ENCODE results near the gene FGA.
"Not testable (repeated sequence)": the region's sequence is repeated elsewhere in the genome, so short reads cannot be mapped to it uniquely, and the experiment has no call there.

The FGA gene

DNA sequence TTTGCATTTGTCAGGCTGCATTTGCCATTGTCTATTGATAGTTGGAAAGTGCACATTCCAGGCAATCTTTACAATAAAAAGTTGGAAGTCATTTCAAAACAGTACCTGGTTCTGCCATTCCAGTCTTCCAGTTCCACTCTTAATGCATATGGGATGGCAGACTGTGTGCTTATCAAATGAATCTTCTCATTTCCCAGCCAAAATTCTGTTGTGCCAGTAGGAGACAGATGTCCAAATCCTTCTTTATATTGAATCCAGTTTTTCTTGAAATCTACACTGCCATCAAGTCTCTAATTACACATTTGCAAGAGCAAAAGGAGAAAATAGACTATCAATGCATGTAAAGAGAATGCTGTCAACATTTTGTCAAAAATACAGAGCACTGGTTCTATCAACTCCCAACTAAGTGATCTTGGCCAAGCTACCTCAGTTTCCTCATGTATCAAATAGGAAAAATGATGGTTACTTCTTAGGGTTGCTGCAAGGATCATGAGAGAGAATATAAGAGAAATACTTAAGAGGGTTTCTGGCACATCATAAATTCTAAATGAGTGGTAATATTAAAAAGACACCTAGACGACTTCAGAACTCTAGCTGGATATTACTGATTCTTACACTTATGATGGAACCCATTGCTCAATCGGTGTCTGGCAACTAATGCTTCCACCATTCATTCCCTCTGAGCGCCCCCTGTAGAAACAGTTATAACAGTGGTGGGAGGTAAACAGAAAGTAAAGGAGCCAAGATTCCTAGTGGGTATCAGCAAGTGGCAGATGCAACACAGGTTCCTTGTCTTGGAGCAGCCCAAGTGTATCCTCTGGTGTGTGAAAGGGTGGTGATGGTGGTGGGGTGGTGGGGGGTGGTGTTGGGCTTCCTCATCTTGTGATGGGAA lies 18.1 kb upstream of the FGA start:
- no peak overlapping the region for H3K4me3 ChIP-seq (ENCODE audit: low read depth in 1 of 2, low read length in 2 of 2)
- H3K4me1 ChIP-seq (ENCODE audit: control insufficient read depth in 1 of 2, insufficient read depth in 2 of 2, low read length in 2 of 2), result no peaks in the 10 kb centered on the region
- H3K27ac ChIP-seq (ENCODE audit: low read depth, low read length), result no peak overlapping the region
- H3K9ac ChIP-seq (ENCODE audit: low read depth in 1 of 2, low read length in 2 of 2), result no peak overlapping the region
- H3K9me3 ChIP-seq (ENCODE audit: control insufficient read depth in 1 of 2, low read length in 2 of 2), result no peaks in the 10 kb centered on the region
- H3K36me3 ChIP-seq (ENCODE audit: control insufficient read depth in 1 of 2, insufficient read depth in 2 of 2, low read length in 2 of 2), result no peaks in the 10 kb centered on the region
- H3K27me3 ChIP-seq (ENCODE audit: control insufficient read depth in 1 of 2, insufficient read depth in 2 of 2, low read length in 2 of 2), result no peaks in the 10 kb centered on the region

DNA sequence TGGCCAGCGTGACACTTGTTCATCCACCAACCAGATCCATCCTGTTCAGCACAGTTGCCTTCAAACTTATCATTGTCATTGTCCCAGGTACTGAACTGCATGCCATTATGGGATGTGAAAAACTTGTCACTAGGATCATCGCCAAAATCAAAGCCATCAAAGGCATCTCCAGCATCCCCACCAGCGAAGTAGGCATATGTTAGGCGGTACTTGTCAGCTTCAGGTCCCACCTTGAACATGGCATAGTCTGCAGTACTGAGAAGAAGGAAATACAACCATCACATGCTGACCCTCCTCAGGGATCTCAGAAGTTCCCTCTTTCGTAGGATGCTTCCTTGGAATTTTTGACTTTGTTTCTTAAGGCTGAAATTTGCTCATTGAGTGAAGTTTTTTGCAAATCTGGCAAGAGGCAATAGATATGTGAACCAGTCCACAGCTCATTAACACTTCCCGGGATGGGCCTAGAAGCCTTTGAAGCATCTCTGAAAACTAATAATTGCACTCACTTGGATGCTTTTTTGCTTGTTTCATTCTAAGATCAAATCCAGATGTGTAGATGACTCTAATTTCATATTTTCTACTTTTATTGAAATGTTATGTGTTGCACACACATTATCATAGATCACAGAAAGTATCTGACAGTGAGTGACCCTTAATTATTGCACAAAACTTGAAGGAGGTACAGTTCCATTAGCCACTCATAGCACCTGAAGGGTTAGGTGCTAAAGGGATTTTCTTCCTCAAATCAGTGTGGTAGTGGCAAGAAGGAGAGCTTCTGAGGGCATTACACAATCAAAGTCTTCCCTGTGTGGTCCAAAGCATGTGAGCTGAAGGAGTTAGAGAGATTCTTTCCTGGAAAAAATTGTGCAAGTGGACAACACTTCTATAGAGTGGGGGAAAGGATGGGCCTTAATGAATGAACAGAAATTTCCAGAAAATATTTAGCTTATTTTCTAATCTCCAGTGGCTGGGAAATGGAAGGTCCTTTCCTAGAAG lies 16.5 kb upstream of the FGA start:
- Histone ChIP-seq H3K4me1 (ENCODE audit: control insufficient read depth in 1 of 2, insufficient read depth in 2 of 2, low read length in 2 of 2) (no peaks in the 10 kb centered on the region), H3K9ac (ENCODE audit: low read depth in 1 of 2, low read length in 2 of 2) (no peak overlapping the region), H3K27ac (ENCODE audit: low read depth, low read length) (no peak overlapping the region), H3K36me3 (ENCODE audit: control insufficient read depth in 1 of 2, insufficient read depth in 2 of 2, low read length in 2 of 2) (no peaks in the 10 kb centered on the region), H3K9me3 (ENCODE audit: control insufficient read depth in 1 of 2, low read length in 2 of 2) (no peaks in the 10 kb centered on the region), H3K27me3 (ENCODE audit: control insufficient read depth in 1 of 2, insufficient read depth in 2 of 2, low read length in 2 of 2) (no peaks in the 10 kb centered on the region), H3K4me3 (ENCODE audit: low read depth in 1 of 2, low read length in 2 of 2) (no peak overlapping the region)

DNA sequence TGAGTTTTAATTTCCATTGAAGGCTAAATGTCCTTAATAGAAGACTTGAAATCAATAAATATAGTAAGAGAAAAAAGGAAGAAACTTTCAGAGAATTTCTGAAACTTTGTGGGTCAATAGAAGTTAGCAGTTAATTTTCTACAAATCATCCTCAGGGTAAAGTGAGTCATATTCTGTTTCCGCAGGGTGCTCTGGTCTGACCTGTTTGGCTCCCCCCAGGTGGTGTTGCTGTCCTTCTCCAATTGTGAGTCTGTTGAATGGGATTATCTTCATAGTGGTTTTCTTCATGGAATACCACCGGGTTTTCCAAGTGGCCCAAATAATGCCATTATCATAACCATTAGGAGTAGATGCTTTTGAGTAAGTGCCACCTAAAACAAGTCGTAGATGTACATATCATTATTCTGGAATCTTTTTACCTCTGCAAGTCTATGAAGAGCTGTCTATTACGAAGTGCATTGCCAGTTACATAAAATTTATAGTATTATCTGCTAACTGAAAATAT lies 14.2 kb upstream of the FGA start:
- Histone ChIP-seq H3K36me3 (ENCODE audit: control insufficient read depth in 1 of 2, insufficient read depth in 2 of 2, low read length in 2 of 2) (no peaks in the 10 kb centered on the region), H3K4me1 (ENCODE audit: control insufficient read depth in 1 of 2, insufficient read depth in 2 of 2, low read length in 2 of 2) (no peaks in the 10 kb centered on the region), H3K27me3 (ENCODE audit: control insufficient read depth in 1 of 2, insufficient read depth in 2 of 2, low read length in 2 of 2) (no peaks in the 10 kb centered on the region), H3K27ac (ENCODE audit: low read depth, low read length) (no peak overlapping the region), H3K9me3 (ENCODE audit: control insufficient read depth in 1 of 2, low read length in 2 of 2) (no peaks in the 10 kb centered on the region), H3K4me3 (ENCODE audit: low read depth in 1 of 2, low read length in 2 of 2) (no peak overlapping the region), H3K9ac (ENCODE audit: low read depth in 1 of 2, low read length in 2 of 2) (no peak overlapping the region)

DNA sequence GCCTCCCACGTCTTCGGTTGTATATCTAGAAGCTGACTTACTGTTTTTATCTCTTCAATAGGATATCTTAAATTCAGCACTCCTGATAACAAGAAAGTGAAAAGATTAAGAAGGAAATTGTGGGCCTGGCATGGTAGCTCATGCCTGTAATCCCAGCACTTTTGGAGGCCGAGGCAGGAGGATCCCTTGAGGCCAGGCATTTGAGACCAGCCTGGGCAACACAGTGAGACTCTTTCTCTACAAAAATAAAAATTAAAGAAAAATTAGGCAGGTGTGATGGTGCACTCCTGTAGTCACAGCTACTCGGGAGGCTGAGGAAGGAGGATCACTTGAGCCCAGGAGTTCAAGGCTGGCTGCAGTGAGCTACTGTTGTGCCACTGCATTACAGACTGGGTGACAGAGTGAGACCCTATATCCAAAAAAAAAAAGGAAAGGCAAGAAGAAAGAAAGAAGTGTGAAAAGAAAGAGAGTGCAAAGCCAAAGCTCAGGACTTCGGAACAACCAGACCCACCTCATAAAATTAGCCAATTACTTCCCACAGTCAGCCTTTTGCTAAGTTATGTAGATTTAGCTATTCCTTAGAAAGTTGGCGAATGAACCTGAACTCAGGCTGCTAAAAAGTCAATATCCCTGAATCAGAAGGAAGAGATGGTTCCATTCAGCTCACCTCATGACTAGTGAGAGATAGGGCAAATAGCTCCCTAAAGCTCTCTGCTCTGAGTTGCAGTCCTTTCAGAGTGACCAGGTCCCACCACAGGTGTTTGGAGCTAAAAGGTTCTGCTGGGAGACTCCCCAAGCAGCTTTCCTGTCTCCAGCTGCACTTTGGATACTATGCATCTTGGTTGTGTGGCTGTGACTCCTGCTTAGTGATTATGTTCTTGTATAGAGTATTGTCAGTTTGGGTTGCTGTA lies 12.7 kb upstream of the FGA start:
- Histone ChIP-seq H3K9ac (ENCODE audit: low read depth in 1 of 2, low read length in 2 of 2) (no peak overlapping the region), H3K27ac (ENCODE audit: low read depth, low read length) (no peak overlapping the region), H3K27me3 (ENCODE audit: control insufficient read depth in 1 of 2, insufficient read depth in 2 of 2, low read length in 2 of 2) (no peaks in the 10 kb centered on the region), H3K4me1 (ENCODE audit: control insufficient read depth in 1 of 2, insufficient read depth in 2 of 2, low read length in 2 of 2) (no peaks in the 10 kb centered on the region), H3K36me3 (ENCODE audit: control insufficient read depth in 1 of 2, insufficient read depth in 2 of 2, low read length in 2 of 2) (no peaks in the 10 kb centered on the region), H3K9me3 (ENCODE audit: control insufficient read depth in 1 of 2, low read length in 2 of 2) (no peaks in the 10 kb centered on the region), H3K4me3 (ENCODE audit: low read depth in 1 of 2, low read length in 2 of 2) (no peak overlapping the region)

DNA sequence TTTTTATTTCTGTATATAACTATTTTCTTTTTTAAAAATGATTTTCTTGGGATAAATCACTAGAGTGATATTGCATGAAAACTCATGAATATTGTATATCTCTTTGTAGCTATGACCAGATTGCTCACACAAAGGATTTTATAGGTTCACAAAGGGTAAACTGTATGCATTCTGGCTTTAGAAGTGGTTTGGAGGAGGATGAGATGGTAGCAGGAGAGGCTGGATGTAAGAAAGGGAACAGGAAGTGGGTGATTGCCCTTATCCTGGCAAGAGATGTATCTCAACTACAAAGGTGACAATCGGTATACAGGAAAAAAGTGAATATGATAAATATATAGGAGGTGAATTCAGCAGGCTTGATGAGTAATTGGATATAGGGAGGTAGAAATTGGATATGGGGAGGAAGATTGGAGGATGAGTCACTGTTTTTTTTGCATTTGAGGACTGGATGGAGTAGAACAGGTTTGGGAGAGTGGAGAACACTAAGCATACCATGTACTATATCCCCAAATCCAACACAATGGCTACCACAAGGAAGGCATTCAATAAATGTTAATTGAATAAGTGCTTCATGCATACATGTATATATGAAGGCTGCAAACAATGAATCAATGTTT lies 12.0 kb upstream of the FGA start:
- Histone ChIP-seq H3K4me3 (ENCODE audit: low read depth in 1 of 2, low read length in 2 of 2) (no peak overlapping the region), H3K27me3 (ENCODE audit: control insufficient read depth in 1 of 2, insufficient read depth in 2 of 2, low read length in 2 of 2) (no peaks in the 10 kb centered on the region), H3K27ac (ENCODE audit: low read depth, low read length) (no peak overlapping the region), H3K9me3 (ENCODE audit: control insufficient read depth in 1 of 2, low read length in 2 of 2) (no peaks in the 10 kb centered on the region), H3K36me3 (ENCODE audit: control insufficient read depth in 1 of 2, insufficient read depth in 2 of 2, low read length in 2 of 2) (no peaks in the 10 kb centered on the region), H3K4me1 (ENCODE audit: control insufficient read depth in 1 of 2, insufficient read depth in 2 of 2, low read length in 2 of 2) (no peaks in the 10 kb centered on the region), H3K9ac (ENCODE audit: low read depth in 1 of 2, low read length in 2 of 2) (no peak overlapping the region)

DNA sequence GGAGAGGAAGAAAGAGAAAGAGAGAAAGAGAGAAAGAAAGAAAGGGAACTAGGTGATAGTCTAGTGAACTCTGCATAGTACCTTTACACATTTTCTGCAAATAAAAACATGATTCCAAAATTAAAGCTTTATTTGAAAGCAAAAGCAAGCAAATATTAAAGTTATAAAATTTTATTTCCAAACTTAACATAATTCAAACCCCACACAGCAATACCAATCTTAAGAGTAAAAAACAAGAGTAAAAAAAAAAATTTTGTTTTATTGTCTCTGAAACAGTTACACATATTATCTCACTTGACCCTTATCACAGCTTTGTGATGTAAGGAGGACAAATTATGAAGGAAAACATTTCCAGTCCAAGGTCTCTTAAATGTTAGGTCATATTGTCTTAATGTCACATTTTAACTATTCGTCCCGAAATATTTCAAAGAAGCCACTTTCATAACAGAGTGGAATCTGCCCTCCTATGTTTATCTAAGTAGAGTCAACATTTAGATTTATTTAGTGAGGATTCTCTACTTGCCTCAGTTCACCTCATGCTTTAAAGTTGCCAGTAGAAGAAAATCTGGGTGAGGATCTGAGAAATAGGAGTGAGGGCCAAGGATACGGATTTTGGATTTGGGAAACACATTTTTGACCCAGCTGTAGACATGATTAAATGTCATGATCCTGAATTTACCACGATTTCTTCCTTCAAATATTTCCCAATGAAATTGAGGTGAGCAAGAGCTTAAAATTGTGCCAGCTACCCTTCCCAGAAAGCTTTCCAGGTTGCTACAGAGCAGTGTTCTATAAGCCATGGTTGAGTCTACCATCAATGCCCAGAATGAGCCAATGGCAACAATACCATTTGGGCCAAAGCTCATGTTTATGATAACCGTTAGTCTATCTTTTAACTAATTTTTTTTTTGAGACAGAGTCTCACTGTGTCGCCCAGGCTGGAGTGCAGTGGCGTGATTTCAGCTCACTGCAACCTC lies 7.5 kb upstream of the FGA start:
- no peaks in the 10 kb centered on the region for H3K4me1 ChIP-seq (ENCODE audit: control insufficient read depth in 1 of 2, insufficient read depth in 2 of 2, low read length in 2 of 2)
- no peak overlapping the region for H3K27ac ChIP-seq (ENCODE audit: low read depth, low read length)
- H3K4me3 ChIP-seq (ENCODE audit: low read depth in 1 of 2, low read length in 2 of 2), result no peak overlapping the region
- H3K9me3 ChIP-seq (ENCODE audit: control insufficient read depth in 1 of 2, low read length in 2 of 2), result no peaks in the 10 kb centered on the region
- no peaks in the 10 kb centered on the region for H3K36me3 ChIP-seq (ENCODE audit: control insufficient read depth in 1 of 2, insufficient read depth in 2 of 2, low read length in 2 of 2)
- no peaks in the 10 kb centered on the region for H3K27me3 ChIP-seq (ENCODE audit: control insufficient read depth in 1 of 2, insufficient read depth in 2 of 2, low read length in 2 of 2)
- no peak overlapping the region for H3K9ac ChIP-seq (ENCODE audit: low read depth in 1 of 2, low read length in 2 of 2)

DNA sequence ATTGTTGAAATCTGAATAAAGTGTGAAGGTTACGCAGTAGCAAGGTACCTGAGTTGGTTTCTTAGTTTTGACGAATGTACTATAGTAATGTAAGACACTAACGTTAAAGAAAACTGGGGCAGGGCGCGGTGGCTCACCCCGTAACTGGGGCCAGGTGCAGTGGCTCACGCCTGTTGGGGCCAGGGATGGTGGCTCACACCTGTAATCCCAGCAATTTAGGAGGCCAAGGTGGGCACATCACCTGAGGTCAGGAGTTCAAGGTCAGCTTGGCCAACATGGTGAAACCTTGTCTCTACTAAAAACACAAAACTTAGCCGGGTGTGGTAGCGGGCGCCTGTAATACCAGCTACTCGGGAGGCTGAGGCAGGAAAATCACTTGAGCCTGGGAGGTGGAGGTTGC lies 6.7 kb upstream of the FGA start:
- H3K9me3 ChIP-seq (ENCODE audit: control insufficient read depth in 1 of 2, low read length in 2 of 2); H3K4me1 ChIP-seq (ENCODE audit: control insufficient read depth in 1 of 2, insufficient read depth in 2 of 2, low read length in 2 of 2); H3K27me3 ChIP-seq (ENCODE audit: control insufficient read depth in 1 of 2, insufficient read depth in 2 of 2, low read length in 2 of 2); H3K27ac ChIP-seq (ENCODE audit: low read depth, low read length); H3K9ac ChIP-seq (ENCODE audit: low read depth in 1 of 2, low read length in 2 of 2); H3K36me3 ChIP-seq (ENCODE audit: control insufficient read depth in 1 of 2, insufficient read depth in 2 of 2, low read length in 2 of 2); H3K4me3 ChIP-seq (ENCODE audit: low read depth in 1 of 2, low read length in 2 of 2): not testable (repeated sequence)

DNA sequence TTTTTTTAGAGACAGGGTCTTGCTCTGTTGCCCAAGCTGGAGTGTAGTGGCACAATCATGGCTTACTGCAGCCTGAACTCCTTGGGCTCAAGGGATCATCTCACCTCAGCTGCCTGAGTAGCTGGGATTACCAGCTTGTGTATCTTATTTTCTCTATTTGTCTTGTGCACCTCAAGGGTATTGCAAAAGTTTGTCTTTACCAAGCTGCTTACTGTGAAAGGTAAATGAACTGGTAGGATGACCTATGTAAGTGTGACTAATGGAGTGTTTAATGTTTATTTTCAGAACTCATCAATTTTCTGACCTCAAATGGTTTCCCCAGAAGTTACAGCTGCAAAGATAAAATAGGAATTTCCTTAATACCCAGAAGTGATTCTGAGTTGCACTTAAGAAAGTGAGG lies 5.3 kb upstream of the FGA start:
- H3K4me1 ChIP-seq (ENCODE audit: control insufficient read depth in 1 of 2, insufficient read depth in 2 of 2, low read length in 2 of 2), result peaks cover 0 to 1% of the 10 kb centered on the region in 2 donors
- H3K27ac ChIP-seq (ENCODE audit: low read depth, low read length), result no peak overlapping the region
- H3K9me3 ChIP-seq (ENCODE audit: control insufficient read depth in 1 of 2, low read length in 2 of 2), result no peaks in the 10 kb centered on the region
- no peaks in the 10 kb centered on the region for H3K27me3 ChIP-seq (ENCODE audit: control insufficient read depth in 1 of 2, insufficient read depth in 2 of 2, low read length in 2 of 2)
- H3K36me3 ChIP-seq (ENCODE audit: control insufficient read depth in 1 of 2, insufficient read depth in 2 of 2, low read length in 2 of 2), result no peaks in the 10 kb centered on the region
- H3K4me3 ChIP-seq (ENCODE audit: low read depth in 1 of 2, low read length in 2 of 2), result no peak overlapping the region
- H3K9ac ChIP-seq (ENCODE audit: low read depth in 1 of 2, low read length in 2 of 2), result no peak overlapping the region
